GM19468 (cell line): ENCODE measurements around the gene NSMCE1.
A peak's percentile ranks its signal among the peaks of the same experiment; 100 is the strongest.

ENCODE experiments used
- ATAC-seq: cut with Tn5 transposase; IDR thresholded peaks from one replicate; pipeline ENCODE4 v1.9.1; 2021; ENCODE audit warnings: mild to moderate bottlenecking, moderate library complexity, moderate number of reproducible peaks; ENCODE audit not compliant: unreplicated experiment; ENCODE audit errors: extremely low read depth

Gene NSMCE1

GRCh38 chr16:27245276-27246172 is 23.0 kb downstream of the NSMCE1 start:
- no peak for ATAC-seq

GRCh38 chr16:27244363-27244755 is 24.2 kb downstream of the NSMCE1 start:
- no peak for ATAC-seq

- no peak for ATAC-seq
These were observed 24.7 kb downstream of the NSMCE1 start for GRCh38 chr16:27243725-27244362.

GRCh38 chr16:27242868-27243590 is 25.5 kb downstream of the NSMCE1 start:
- no peak for ATAC-seq

- no peak for ATAC-seq
These were observed 26.2 kb downstream of the NSMCE1 start for GRCh38 chr16:27242398-27242797.

- no peak for ATAC-seq
These were observed 26.9 kb downstream of the NSMCE1 start for GRCh38 chr16:27241658-27242057.

GRCh38 chr16:27240948-27241531 is 27.5 kb downstream of the NSMCE1 start:
- no peak for ATAC-seq

GRCh38 chr16:27239906-27240655 is 28.5 kb downstream of the NSMCE1 start:
- ATAC-seq = no peak

GRCh38 chr16:27239026-27239425 is 29.5 kb downstream of the NSMCE1 start:
- ATAC-seq = no peak

- ATAC-seq = no peak
These were observed 30.0 kb downstream of the NSMCE1 start for GRCh38 chr16:27238591-27238990.

GRCh38 chr16:27238016-27238587 is 30.5 kb downstream of the NSMCE1 start:
- ATAC-seq = no peak

GRCh38 chr16:27237219-27238015 is 31.2 kb downstream of the NSMCE1 start:
- peak; percentile 69 for ATAC-seq

GRCh38 chr16:27236635-27237218 is 31.8 kb downstream of the NSMCE1 start:
- no peak for ATAC-seq

- no peak for ATAC-seq
These were observed 32.7 kb downstream of the NSMCE1 start for GRCh38 chr16:27235938-27236245.

- ATAC-seq = no peak
These were observed 33.3 kb downstream of the NSMCE1 start for GRCh38 chr16:27235055-27235937.

- ATAC-seq = no peak
These were observed 34.0 kb downstream of the NSMCE1 start for GRCh38 chr16:27234603-27235002.

- no peak for ATAC-seq
These were observed 34.4 kb downstream of the NSMCE1 start for GRCh38 chr16:27234171-27234570.

GRCh38 chr16:27233731-27234130 is 34.8 kb downstream of the NSMCE1 start:
- ATAC-seq = no peak
